PC-9 (cell line): Measurements from ENCODE around the gene UNC45A.

Experiments
- EZH2 ChIP-seq: fragments of 200-600 bp; sonication (generic); IDR thresholded peaks from 2 replicates; pipeline ENCODE4 v1.8.0; 2017; ENCODE audit warnings: antibody characterized with exemption, low read depth
- TF ChIP-seq, protein P1 (sequence below): fragments of 200-600 bp; sonication (generic); conservative IDR thresholded peaks from 2 replicates; pipeline ENCODE4 v1.6.1; 2017; ENCODE audit warnings: mixed run types, antibody characterized with exemption, mild to moderate bottlenecking, moderate library complexity

DNA sequence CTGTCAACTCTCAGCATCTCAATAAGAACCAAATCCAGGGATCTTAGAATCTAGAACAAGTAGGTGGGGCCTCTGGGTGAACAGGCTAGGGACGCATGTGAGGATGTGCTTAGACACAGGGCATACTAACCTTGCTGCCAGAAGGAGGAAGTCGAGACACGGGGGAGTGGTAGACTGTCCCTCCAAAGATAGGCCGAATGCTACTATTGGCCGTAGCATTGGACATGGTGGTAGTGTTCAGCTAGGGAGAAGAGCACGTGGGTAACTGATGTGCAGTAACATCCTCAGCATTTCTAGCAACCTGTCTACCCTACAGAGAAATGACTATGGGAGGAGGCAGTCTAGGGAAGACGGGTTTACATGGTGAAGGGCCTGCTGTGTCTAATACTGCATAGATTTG, 35.2 kb downstream of the UNC45A start:
- TF ChIP-seq, protein P1, sequence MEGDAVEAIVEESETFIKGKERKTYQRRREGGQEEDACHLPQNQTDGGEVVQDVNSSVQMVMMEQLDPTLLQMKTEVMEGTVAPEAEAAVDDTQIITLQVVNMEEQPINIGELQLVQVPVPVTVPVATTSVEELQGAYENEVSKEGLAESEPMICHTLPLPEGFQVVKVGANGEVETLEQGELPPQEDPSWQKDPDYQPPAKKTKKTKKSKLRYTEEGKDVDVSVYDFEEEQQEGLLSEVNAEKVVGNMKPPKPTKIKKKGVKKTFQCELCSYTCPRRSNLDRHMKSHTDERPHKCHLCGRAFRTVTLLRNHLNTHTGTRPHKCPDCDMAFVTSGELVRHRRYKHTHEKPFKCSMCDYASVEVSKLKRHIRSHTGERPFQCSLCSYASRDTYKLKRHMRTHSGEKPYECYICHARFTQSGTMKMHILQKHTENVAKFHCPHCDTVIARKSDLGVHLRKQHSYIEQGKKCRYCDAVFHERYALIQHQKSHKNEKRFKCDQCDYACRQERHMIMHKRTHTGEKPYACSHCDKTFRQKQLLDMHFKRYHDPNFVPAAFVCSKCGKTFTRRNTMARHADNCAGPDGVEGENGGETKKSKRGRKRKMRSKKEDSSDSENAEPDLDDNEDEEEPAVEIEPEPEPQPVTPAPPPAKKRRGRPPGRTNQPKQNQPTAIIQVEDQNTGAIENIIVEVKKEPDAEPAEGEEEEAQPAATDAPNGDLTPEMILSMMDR: no peak
- TF ChIP-seq EZH2: no peak
